Dermis lymphatic vessel endothelial cell (primary cell): ENCODE measurements around the gene WDR7. TPM values are rescaled to one million over a fixed set of nuclear protein-coding genes. Genes with fewer than 3 reads are reported as not detected.

ENCODE experiments used
- total RNA-seq: library from RNA; depleted of rRNA; stranded (reverse); fragments of >200 nt; gene quantifications from 2 replicates; pipeline ENCODE4 v1.2.1, GENCODE V29; 2014

WDR7 gene
- total RNA-seq: 32.1 and 32.4 TPM in 2 replicates

DNA sequence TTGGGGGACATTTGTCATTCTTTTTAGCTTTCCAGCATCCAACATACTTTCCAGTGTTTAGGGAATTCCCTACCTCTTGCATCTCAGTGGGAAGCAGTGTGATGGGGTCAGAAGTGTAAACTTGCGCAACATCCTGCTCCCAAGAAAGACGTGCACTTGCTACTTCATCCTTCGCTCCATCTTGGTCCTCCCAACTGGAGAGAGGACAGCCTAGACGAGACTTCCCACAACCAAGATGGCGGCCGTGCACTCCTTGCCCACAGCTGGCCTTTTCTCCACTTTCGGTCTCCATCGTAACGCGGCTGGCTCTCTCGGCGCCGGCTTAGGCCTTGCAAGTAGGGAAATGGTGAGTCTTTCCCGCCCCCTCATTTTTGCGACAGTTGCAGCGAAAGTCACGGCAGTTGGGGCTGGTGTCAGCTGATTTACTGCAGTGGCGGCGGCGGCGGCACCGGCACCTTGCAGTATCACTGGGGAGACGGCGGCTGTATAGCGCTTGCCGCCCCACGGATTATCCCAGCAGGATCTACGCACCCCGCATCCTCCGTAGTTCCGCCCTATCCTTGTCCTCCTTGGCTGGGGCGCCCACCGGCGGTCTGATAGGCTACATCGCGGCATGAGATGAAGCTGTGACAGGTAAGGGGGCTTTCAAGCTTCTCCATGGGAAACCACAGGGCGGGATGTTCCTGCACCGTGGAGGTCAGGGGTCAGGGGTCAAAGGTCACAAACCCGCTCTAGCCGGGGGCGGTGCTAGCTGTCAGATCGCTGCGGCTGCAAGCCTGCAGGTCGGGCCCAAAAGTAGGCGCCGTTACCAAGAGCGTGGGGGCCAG is at the start of gene WDR7:
Gene WDR7, plus strand, starts transcription at position 416 of the 827 bp plus-strand sequence. CDS start 21,157 bp downstream, outside the sequence.

GRCh38 chr18:56638232-56639103 is 12.7 kb upstream of the WDR7 start, which contains the start of gene TXNL1:
Gene TXNL1, minus strand, starts transcription at chr18:56638592. Its CDS starts 152 bp downstream, at chr18:56638440.

Other genes with a start within 250 kb of the WDR7 start
- 25.9 and 44.6 TPM in 2 replicates for gene TXNL1, start 12.8 kb upstream of the WDR7 start, total RNA-seq